Right cardiac atrium (tissue), 5 donors: Measurements from ENCODE around the gene NLRC5. TPM values are rescaled to one million over a fixed set of nuclear protein-coding genes. Genes with fewer than 3 reads are reported as not detected.
"Not testable (repeated sequence)": the region's sequence is repeated elsewhere in the genome, so short reads cannot be mapped to it uniquely, and the experiment has no call there.

Experiments
- ATAC-seq, 2 donors: fragments of 200-7000 bp; cut with Tn5 transposase; one replicate each; pipeline versions ENCODE4 v1.8.0 to v1.9.1; 2020; ENCODE audit warnings: moderate library complexity in 2 of 2, mild to moderate bottlenecking in 1 of 2
- DNase-seq, 3 donors: peaks; one replicate each; pipeline ENCODE4 v3.0.0-alpha.2; 2020
- H3K27ac ChIP-seq: one replicate; pipeline ENCODE4 v1.5.1; 2013; ENCODE audit warnings: mild to moderate bottlenecking, low read length, control low read depth, moderate library complexity
- H3K27me3 ChIP-seq: one replicate; pipeline ENCODE4 v1.6.1; 2013; ENCODE audit not compliant: control insufficient read depth, insufficient read depth
- H3K4me1 ChIP-seq: one replicate; pipeline ENCODE4 v1.6.1; 2013; ENCODE audit warnings: low read length; ENCODE audit not compliant: control insufficient read depth, insufficient read depth
- H3K4me3 ChIP-seq: one replicate; pipeline ENCODE4 v1.5.1; 2013; ENCODE audit warnings: low read length, control low read depth
- H3K9me3 ChIP-seq: one replicate; pipeline ENCODE4 v1.6.1; 2013; ENCODE audit warnings: low read length; ENCODE audit not compliant: control insufficient read depth
- WGBS: extraction: QIAGEN DNeasy Blood & Tissue Kit; methylation state at CpG from one replicate; pipeline ENCODE4 v1.1.7; 2013; 5-methylcytosine and 5-hydroxymethylcytosine counted together
- intact Hi-C, 4 donors: fragments of 100-400 bp; cut with DNase I; formaldehyde crosslinking; loops; one replicate each; pipeline versions ENCODE4 v1.11.0 to v1.14.0; 2022 to 2023
- polyA plus RNA-seq: library from polyadenylated mRNA; stranded (reverse); fragments of 200-250 nt; gene quantifications from one replicate; pipeline ENCODE4 v1.2.3, GENCODE V29; 2013
- total RNA-seq, 4 donors: library from RNA; stranded (reverse); fragmentation: NEBNext Ultra II Directional; extraction: Animal tissue kit (Norgen Biotek cat#: 25700); gene quantifications; one replicate each; pipeline ENCODE4 v1.2.1, GENCODE V29; 2021
- donor health status: healthy with polysubstance abuse.
- donor health status: DM: no; HTN: yes; CAD: no.
- donor health status: DM: no; HTN: no; CAD: no.
- donor health status: DM: no; HTN: yes; CAD: no; lungs with severe emphysema.
- donor health status: DM: yes; HTN: yes; CAD: no.

The NLRC5 gene
- total and polyA plus RNA-seq, 5 donors = 7.9 to 25.0 (median 9.9) TPM

- H3K27ac ChIP-seq, ATAC-seq, DNase-seq, intact Hi-C loops, H3K4me3 ChIP-seq, H3K4me1 ChIP-seq, H3K9me3 ChIP-seq, H3K27me3 ChIP-seq: not testable (repeated sequence)
- 96% methylated on average over 7 of the region's 7 CpGs for WGBS
Observed at GRCh38 chr16:56973899-56974298, 15.5 kb upstream of the NLRC5 start.

- H3K27me3 ChIP-seq = no peaks in the 10 kb centered on the region
- no peak overlapping the region for H3K27ac ChIP-seq
- no peaks in the 10 kb centered on the region for H3K9me3 ChIP-seq
- intact Hi-C loops = no loop called here
- ATAC-seq (no peak), DNase-seq (no peak)
- H3K4me3 ChIP-seq = no peak overlapping the region
- 82% methylated on average over 9 of the region's 9 CpGs for WGBS
- H3K4me1 ChIP-seq = no peaks in the 10 kb centered on the region
Observed at GRCh38 chr16:56974549-56975300, 14.6 kb upstream of the NLRC5 start.

DNA sequence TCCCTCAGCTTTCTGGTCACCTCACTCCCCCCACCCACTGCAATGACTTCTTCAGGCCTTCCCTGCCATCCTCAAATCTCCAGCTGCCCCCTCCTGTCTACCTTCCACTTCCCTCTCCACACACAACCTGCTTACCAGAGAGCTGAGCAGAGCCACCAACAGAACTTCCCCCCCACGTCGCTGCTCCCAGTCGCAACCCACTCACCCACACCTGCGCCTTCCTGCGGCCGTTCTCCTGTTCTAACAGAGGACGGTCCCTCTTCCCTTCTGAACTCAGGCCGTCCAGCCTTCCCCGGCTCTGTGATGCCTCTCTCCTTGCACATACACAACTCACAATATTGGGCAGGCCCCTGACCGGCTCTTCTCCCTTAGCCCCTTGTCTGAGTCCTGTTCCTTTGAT lies 13.6 kb upstream of the NLRC5 start:
- Histone ChIP-seq H3K4me1 (no peaks in the 10 kb centered on the region), H3K9me3 (no peaks in the 10 kb centered on the region), H3K27ac (no peak overlapping the region), H3K4me3 (no peak overlapping the region), H3K27me3 (no peaks in the 10 kb centered on the region)
- intact Hi-C loops = no loop called here
- WGBS = 90% methylated on average over 10 of the region's 10 CpGs
- DNase-seq (no peak), ATAC-seq (no peak)

DNA sequence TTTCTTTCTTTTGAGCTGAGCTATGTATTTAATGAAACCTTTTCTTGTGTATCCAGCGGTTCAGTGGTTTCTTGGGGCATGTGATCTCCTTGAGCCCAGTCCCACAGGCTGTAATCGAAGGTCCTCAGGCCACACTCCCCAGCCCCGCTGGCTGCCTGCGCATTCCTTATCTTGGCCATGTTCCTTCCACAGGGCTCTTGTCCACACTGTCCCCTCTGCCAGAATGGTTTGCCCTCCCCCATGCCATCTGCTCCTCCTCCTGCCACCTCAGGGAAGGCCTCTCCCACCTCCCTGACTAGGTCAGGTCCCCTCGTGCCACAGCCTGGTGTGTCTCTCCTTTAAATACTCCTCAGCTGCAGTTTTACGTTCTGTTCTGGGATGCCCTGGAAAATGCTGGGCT lies 12.1 kb upstream of the NLRC5 start:
- intact Hi-C loops = no loop called here
- 93% methylated on average over 6 of the region's 6 CpGs for WGBS
- Histone ChIP-seq H3K27me3 (no peaks in the 10 kb centered on the region), H3K4me3 (no peak overlapping the region), H3K9me3 (no peaks in the 10 kb centered on the region), H3K4me1 (no peaks in the 10 kb centered on the region), H3K27ac (no peak overlapping the region)
- ATAC-seq = no peak
- DNase-seq = no peak

- no peak overlapping the region for H3K4me3 ChIP-seq
- no peak overlapping the region for H3K27ac ChIP-seq
- H3K27me3 ChIP-seq = no peaks in the 10 kb centered on the region
- ATAC-seq (no peak), DNase-seq (no peak)
- H3K9me3 ChIP-seq = no peaks in the 10 kb centered on the region
- H3K4me1 ChIP-seq = no peaks in the 10 kb centered on the region
- 89% methylated on average over 11 of the region's 11 CpGs for WGBS
- intact Hi-C loops = no loop called here
Observed at GRCh38 chr16:56977823-56978430, 11.4 kb upstream of the NLRC5 start.

DNA sequence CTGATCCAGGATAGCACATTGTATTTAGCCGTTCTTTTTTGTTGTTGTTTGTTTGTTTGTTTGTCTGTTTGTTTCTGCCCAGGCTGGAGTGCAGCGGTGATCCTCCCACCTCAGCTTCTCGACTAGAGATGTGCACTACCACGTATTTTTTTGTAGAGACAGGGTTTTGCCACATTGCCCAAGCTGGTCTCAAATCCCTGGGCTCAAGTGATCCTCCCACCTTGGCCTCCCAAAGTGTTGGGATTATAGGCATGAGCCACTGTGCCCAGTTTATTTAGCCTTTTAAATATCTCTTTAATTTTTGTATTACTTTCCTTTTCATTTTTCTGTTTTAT lies 9.2 kb upstream of the NLRC5 start:
- no peaks in the 10 kb centered on the region for H3K4me1 ChIP-seq
- ATAC-seq (no peak), DNase-seq (no peak)
- no peaks in the 10 kb centered on the region for H3K27me3 ChIP-seq
- H3K9me3 ChIP-seq = no peaks in the 10 kb centered on the region
- H3K27ac ChIP-seq = no peak overlapping the region
- intact Hi-C loops = no loop called here
- WGBS = 81% methylated on average over 4 of the region's 4 CpGs
- no peak overlapping the region for H3K4me3 ChIP-seq

- intact Hi-C loops = no loop called here
- Histone ChIP-seq H3K9me3 (no peaks in the 10 kb centered on the region), H3K4me3 (no peak overlapping the region), H3K27ac (no peak overlapping the region), H3K27me3 (no peaks in the 10 kb centered on the region), H3K4me1 (no peaks in the 10 kb centered on the region)
- 78% methylated on average over 16 of the region's 16 CpGs for WGBS
- DNase-seq = no peak
- no peak for ATAC-seq
Observed at GRCh38 chr16:56980792-56981724, 8.3 kb upstream of the NLRC5 start.

GRCh38 chr16:56981729-56982271 lies 7.6 kb upstream of the NLRC5 start:
- DNase-seq = no peak
- Histone ChIP-seq H3K27ac (no peak overlapping the region), H3K4me1 (no peaks in the 10 kb centered on the region), H3K9me3 (no peaks in the 10 kb centered on the region), H3K4me3 (no peak overlapping the region), H3K27me3 (no peaks in the 10 kb centered on the region)
- ATAC-seq = no peak
- WGBS = 86% methylated on average over 12 of the region's 12 CpGs
- intact Hi-C loops = no loop called here

DNA sequence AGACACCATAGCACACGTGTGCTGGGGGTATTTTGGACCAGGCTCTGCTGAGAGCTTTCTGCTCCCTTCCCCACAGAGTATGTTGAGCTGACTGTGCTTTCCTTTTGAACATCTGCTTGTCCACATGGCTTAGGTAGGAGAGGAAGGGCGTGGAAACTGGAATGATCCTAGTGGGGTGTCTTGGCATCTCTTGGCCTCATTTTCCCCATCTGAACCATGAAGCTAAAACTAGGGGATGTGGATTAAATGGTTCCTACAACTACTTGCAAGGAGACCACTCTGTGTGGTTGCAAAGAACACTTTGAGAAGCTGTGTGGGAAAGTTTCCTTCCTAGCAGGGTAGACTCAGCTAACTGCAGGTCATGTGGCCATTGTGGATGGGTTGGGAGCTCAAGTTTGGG lies 6.7 kb upstream of the NLRC5 start:
- intact Hi-C loops = no loop called here
- 87% methylated on average over 2 of the region's 2 CpGs for WGBS

DNA sequence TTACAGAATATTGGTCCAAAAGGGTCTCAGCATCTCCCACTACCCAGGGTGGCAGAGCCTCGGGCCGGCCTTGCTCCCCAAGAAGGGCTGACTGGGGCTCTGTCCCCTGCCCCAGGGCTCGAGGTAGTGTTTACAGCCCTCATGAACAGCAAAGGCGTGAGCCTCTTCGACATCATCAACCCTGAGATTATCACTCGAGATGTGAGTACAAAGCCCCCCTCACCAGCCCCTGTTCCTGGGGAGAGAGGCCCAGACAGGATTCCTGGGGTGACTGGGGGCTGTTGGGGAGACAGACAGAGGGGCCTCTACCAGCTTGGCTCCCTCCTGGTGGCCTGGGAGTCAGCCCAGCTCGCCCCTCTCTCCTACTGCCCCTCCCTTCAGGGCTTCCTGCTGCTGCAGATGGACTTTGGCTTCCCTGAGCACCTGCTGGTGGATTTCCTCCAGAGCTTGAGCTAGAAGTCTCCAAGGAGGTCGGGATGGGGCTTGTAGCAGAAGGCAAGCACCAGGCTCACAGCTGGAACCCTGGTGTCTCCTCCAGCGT lies 6.1 kb upstream of the NLRC5 start:
- no peaks in the 10 kb centered on the region for H3K4me1 ChIP-seq
- no peak overlapping the region for H3K4me3 ChIP-seq
- H3K9me3 ChIP-seq = no peaks in the 10 kb centered on the region
- intact Hi-C loops = no loop called here
- DNase-seq = no peak
- H3K27ac ChIP-seq = no peak overlapping the region
- ATAC-seq = no peak
- H3K27me3 ChIP-seq = no peaks in the 10 kb centered on the region
- WGBS = 72% methylated on average over 9 of the region's 9 CpGs

More for the DNA sequence above, 6.7 kb upstream of the NLRC5 start:
- H3K9me3 ChIP-seq = no peaks in the 10 kb centered on the region
- no peak for ATAC-seq
- no peaks in the 10 kb centered on the region for H3K27me3 ChIP-seq
- no peak for DNase-seq
- no peak overlapping the region for H3K27ac ChIP-seq
- no peak overlapping the region for H3K4me3 ChIP-seq
- no peaks in the 10 kb centered on the region for H3K4me1 ChIP-seq

DNA sequence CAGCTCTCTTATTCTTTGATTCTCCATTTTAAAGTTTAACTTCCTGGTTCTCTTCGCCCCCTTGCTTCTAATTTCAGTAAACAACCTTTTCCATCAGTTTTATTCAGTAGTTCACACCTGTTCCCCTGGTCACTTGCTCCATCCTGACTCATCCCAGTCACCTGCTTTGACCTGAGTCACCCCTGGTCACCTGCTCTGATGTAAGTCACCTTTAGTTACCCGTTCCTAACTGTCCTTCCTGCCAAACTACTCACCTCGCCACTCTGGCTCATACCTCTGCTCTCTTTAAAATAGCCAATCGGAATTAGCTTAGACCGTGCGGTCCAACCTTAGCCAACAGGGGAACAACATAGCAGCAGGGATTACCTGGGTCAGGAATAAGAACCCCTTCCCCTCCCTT lies 4.7 kb upstream of the NLRC5 start:
- DNase-seq (no peak), ATAC-seq (no peak)
- Histone ChIP-seq H3K9me3 (no peaks in the 10 kb centered on the region), H3K4me3 (no peak overlapping the region), H3K4me1 (no peaks in the 10 kb centered on the region), H3K27ac (no peak overlapping the region), H3K27me3 (no peaks in the 10 kb centered on the region)
- intact Hi-C loops = no loop called here
- 90% methylated on average over 6 of the region's 6 CpGs for WGBS
